PC-9 (cell line): ENCODE results near the gene RB1. TPM values are rescaled to one million over a fixed set of nuclear protein-coding genes. Genes with fewer than 3 reads are reported as not detected.

ENCODE experiments used
- BruUV-seq: library from RNA; stranded (reverse); fragments of 400-500 nt; replicated peaks from 2 replicates; lab custom pipeline; 2021; lab: Mats Ljungman, UMichigan
- CTCF ChIA-PET: fragments of 300-600 bp; sonication (Branson Sonifier 250); formaldehyde crosslinking; loops from one replicate; lab custom pipeline; 2022; ENCODE audit warnings: antibody characterized with exemption; lab: Charles Lee
- POLR2A ChIA-PET: fragments of 300-600 bp; sonication (Branson Sonifier 250); formaldehyde crosslinking; loops from one replicate; lab custom pipeline; 2022; ENCODE audit warnings: antibody characterized with exemption; ENCODE audit not compliant: unreplicated experiment; lab: Charles Lee
- DNase-seq, 2 experiments: peaks; one replicate each; pipeline versions ENCODE4 v3.0.0 to v3.0.0-alpha.2; 2015 to 2022; ENCODE audit warnings: mixed read lengths in 1 of 2
- H2AFZ ChIP-seq: fragments of 200-600 bp; sonication (generic); 2 replicates; pipeline ENCODE4 v1.8.1; 2017; ENCODE audit warnings: antibody characterized with exemption
- H3F3A ChIP-seq: fragments of 200-600 bp; sonication (generic); 2 replicates; pipeline ENCODE4 v1.8.1; 2017; ENCODE audit warnings: antibody characterized with exemption, mild to moderate bottlenecking, low read depth; ENCODE audit not compliant: insufficient read depth
- H3K27ac ChIP-seq: fragments of 200-600 bp; sonication (generic); 2 replicates; pipeline ENCODE4 v1.6.1; 2016; ENCODE audit warnings: mixed run types
- H3K27me3 ChIP-seq: fragments of 200-600 bp; sonication (generic); 2 replicates; pipeline ENCODE4 v1.6.1; 2016; ENCODE audit warnings: low read depth, mixed run types; ENCODE audit not compliant: insufficient read depth
- H3K36me3 ChIP-seq: fragments of 200-600 bp; sonication (generic); 2 replicates; pipeline ENCODE4 v1.6.1; 2016; ENCODE audit warnings: low read depth, mixed run types
- H3K4me1 ChIP-seq: fragments of 200-600 bp; sonication (generic); replicated peaks from 2 replicates; pipeline ENCODE4 v1.6.1; 2016; ENCODE audit warnings: mixed run types; ENCODE audit not compliant: insufficient read depth
- H3K4me2 ChIP-seq: fragments of 200-600 bp; sonication (generic); 2 replicates; pipeline ENCODE4 v1.6.1; 2017; ENCODE audit warnings: mixed run types
- H3K4me3 ChIP-seq: fragments of 200-600 bp; sonication (generic); 2 replicates; pipeline ENCODE4 v1.6.1; 2016; ENCODE audit warnings: mixed run types
- H3K79me2 ChIP-seq: fragments of 200-600 bp; sonication (generic); 2 replicates; pipeline ENCODE4 v1.6.1; 2017; ENCODE audit warnings: low read depth, mixed run types
- H3K9me2 ChIP-seq: fragments of 200-600 bp; sonication (generic); 2 replicates; pipeline ENCODE4 v1.8.1; 2017; ENCODE audit warnings: mild to moderate bottlenecking; ENCODE audit not compliant: insufficient read depth
- H3K9me3 ChIP-seq: fragments of 200-600 bp; sonication (generic); 2 replicates; pipeline ENCODE4 v1.8.1; 2016; ENCODE audit warnings: low read depth; ENCODE audit not compliant: insufficient read depth
- H4K20me1 ChIP-seq: fragments of 200-600 bp; sonication (generic); 2 replicates; pipeline ENCODE4 v1.8.1; 2017; ENCODE audit not compliant: insufficient read depth
- EZH2 ChIP-seq: fragments of 200-600 bp; sonication (generic); IDR thresholded peaks from 2 replicates; pipeline ENCODE4 v1.8.0; 2017; ENCODE audit warnings: antibody characterized with exemption, low read depth
- intact Hi-C: fragments of 100-400 bp; cut with micrococcal nuclease; formaldehyde crosslinking; loops from one replicate; pipeline ENCODE4 v1.10.0; 2022; ENCODE audit not compliant: unreplicated experiment
- total RNA-seq: library from RNA; stranded (reverse); gene quantifications from 2 replicates; pipeline ENCODE4 v1.2.3, GENCODE V29; 2021
- TF ChIP-seq, protein P1 (sequence below): fragments of 200-600 bp; sonication (generic); conservative IDR thresholded peaks from 2 replicates; pipeline ENCODE4 v1.6.1; 2017; ENCODE audit warnings: mixed run types, antibody characterized with exemption, mild to moderate bottlenecking, moderate library complexity

Gene RB1
- total RNA-seq, 1 experiment from 2014 or later: 23.7 TPM

DNA sequence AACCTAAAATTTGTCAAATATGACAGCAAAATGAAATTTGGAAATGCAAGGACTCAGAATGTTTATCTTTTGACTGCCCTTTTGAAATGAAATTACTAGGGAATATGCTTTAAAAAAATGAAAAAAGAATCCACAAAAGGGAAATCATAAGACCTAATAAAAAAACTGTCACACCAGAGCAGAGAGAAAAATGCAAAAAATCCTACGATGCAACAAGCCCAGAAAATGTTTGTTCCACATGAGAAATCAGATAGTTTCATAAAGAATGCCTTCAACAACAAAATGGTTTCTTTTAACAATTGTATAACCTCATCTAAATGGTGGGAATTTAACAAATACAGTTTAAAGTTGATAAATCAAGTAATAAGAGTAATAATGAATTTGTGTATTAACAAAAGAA is 101.4 kb downstream of the RB1 start:
- Histone ChIP-seq H3K4me1 (peaks cover 13% of the 10 kb centered on the region; the same call in 1 of the 2 replicates), H3K4me3 (no peak overlapping the region), H2AFZ (no peak overlapping the region), H4K20me1 (no peaks in the 10 kb centered on the region), H3K9me3 (no peaks in the 10 kb centered on the region), H3F3A (no peaks in the 10 kb centered on the region), H3K9me2 (no peaks in the 10 kb centered on the region), H3K4me2 (no peak overlapping the region), H3K36me3 (no peaks in the 10 kb centered on the region), H3K27me3 (no peaks in the 10 kb centered on the region), H3K79me2 (no peaks in the 10 kb centered on the region), H3K27ac (no peak overlapping the region)
- no peak for TF ChIP-seq EZH2
- TF ChIP-seq, protein P1, sequence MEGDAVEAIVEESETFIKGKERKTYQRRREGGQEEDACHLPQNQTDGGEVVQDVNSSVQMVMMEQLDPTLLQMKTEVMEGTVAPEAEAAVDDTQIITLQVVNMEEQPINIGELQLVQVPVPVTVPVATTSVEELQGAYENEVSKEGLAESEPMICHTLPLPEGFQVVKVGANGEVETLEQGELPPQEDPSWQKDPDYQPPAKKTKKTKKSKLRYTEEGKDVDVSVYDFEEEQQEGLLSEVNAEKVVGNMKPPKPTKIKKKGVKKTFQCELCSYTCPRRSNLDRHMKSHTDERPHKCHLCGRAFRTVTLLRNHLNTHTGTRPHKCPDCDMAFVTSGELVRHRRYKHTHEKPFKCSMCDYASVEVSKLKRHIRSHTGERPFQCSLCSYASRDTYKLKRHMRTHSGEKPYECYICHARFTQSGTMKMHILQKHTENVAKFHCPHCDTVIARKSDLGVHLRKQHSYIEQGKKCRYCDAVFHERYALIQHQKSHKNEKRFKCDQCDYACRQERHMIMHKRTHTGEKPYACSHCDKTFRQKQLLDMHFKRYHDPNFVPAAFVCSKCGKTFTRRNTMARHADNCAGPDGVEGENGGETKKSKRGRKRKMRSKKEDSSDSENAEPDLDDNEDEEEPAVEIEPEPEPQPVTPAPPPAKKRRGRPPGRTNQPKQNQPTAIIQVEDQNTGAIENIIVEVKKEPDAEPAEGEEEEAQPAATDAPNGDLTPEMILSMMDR: no peak
- CTCF ChIA-PET: no interaction called here
- BruUV-seq: no TSS peak
- intact Hi-C loops: no loop called here
- POLR2A ChIA-PET: no interaction called here
- DNase-seq: no peak

DNA sequence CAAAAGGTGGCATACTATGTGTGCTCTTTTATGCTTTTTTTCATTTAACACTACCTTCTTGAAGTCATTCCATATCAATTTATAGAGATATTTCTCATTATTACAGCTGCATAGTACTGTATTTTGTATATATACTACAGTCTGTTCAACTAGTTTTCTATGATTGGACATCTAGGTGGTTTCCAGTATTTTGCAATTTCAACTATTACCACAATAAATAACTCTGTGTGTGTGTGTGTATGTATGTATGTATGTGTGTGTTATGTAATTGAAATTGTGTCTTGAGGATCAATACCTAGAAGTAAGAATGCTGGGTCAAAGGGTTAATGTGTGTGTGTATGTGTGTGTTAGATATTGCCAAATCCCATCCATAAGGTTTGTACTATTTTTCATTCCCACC is 102.3 kb downstream of the RB1 start:
- no TSS peak for BruUV-seq
- H3K9me2 ChIP-seq: no peaks in the 10 kb centered on the region
- H3F3A ChIP-seq: no peaks in the 10 kb centered on the region
- no peaks in the 10 kb centered on the region for H3K9me3 ChIP-seq
- no peaks in the 10 kb centered on the region for H3K27me3 ChIP-seq
- TF ChIP-seq, protein P1: no peak
- no peak for TF ChIP-seq EZH2
- no peak overlapping the region for H3K27ac ChIP-seq
- intact Hi-C loops: no loop called here
- H3K36me3 ChIP-seq: no peaks in the 10 kb centered on the region
- peaks cover 3% of the 10 kb centered on the region; the same call in 1 of the 2 replicates for H3K4me1 ChIP-seq
- no peak overlapping the region for H3K4me2 ChIP-seq
- no peaks in the 10 kb centered on the region for H3K79me2 ChIP-seq
- CTCF ChIA-PET: no interaction called here
- no peak overlapping the region for H3K4me3 ChIP-seq
- no peaks in the 10 kb centered on the region for H4K20me1 ChIP-seq
- no peak overlapping the region for H2AFZ ChIP-seq
- DNase-seq: no peak
- POLR2A ChIA-PET: no interaction called here

DNA sequence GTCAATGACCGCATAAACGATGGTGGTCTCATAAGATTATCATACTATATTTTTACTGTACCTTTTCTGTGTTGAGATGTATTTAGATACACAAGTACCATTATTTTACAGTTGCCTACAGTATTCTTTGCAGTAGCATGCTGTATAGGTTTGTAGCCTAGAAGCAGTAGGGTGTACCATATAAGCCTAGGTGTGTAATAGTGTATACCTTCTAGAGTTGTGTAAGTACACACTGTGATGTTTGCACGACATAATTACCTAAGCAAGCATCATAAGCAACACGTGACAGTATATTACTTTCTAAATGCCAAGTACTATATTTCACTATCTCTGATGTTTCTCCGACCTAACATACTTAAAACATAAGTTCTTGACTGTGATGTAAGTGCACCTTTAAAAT is 106.6 kb downstream of the RB1 start:
- Histone ChIP-seq H3K9me2 (no peaks in the 10 kb centered on the region), H3K4me3 (no peak overlapping the region), H4K20me1 (no peaks in the 10 kb centered on the region), H3K4me1 (no peaks in the 10 kb centered on the region), H3K79me2 (no peaks in the 10 kb centered on the region), H3K36me3 (no peaks in the 10 kb centered on the region), H3F3A (no peaks in the 10 kb centered on the region), H3K4me2 (no peak overlapping the region), H2AFZ (no peak overlapping the region), H3K27ac (no peak overlapping the region), H3K9me3 (no peaks in the 10 kb centered on the region), H3K27me3 (no peaks in the 10 kb centered on the region)
- ChIA-PET CTCF (no interaction called here), POLR2A (no interaction called here)
- BruUV-seq: no TSS peak
- intact Hi-C loops: loop anchor here (5.0 kb wide), 1 partner anchor 122 kb away; the partner anchor contains the start of gene RCBTB2
- DNase-seq: no peak
- no peak for TF ChIP-seq EZH2
- TF ChIP-seq, protein P1: no peak
